HEK293T (cell line): ENCODE data around the gene ZNF334.

ENCODE experiments used
- CTCF ChIA-PET: fragments of 350-600 bp; formaldehyde crosslinking; extraction: SDS; loops from one replicate; lab custom pipeline; 2021; ENCODE audit warnings: antibody characterized with exemption, inconsistent platforms; lab: Yijun Ruan, JAX
- POLR2A ChIA-PET: fragments of 350-600 bp; formaldehyde crosslinking; extraction: SDS; loops from one replicate; lab custom pipeline; 2020; ENCODE audit warnings: antibody characterized with exemption, inconsistent platforms; lab: Yijun Ruan, JAX
- DNase-seq: peaks from one replicate; pipeline ENCODE4 v3.0.0; 2012; ENCODE audit warnings: mixed read lengths; ENCODE audit errors: extremely low spot score
- ARNT ChIP-seq: fragments of 450-650 bp; IDR thresholded peaks from 2 replicates; pipeline ENCODE4 v1.6.1; 2017; ENCODE audit warnings: mild to moderate bottlenecking
- BHLHE40 ChIP-seq: fragments of 450-650 bp; IDR thresholded peaks from 2 replicates; pipeline ENCODE4 v1.6.1; 2016; ENCODE audit warnings: mild to moderate bottlenecking, moderate library complexity, borderline replicate concordance
- CTBP1 ChIP-seq: fragments of 450-650 bp; IDR thresholded peaks from 2 replicates; pipeline ENCODE4 v1.6.1; 2016; ENCODE audit warnings: borderline replicate concordance
- ELF4 ChIP-seq: fragments of 450-650 bp; IDR thresholded peaks from 2 replicates; pipeline ENCODE4 v1.6.1; 2017; ENCODE audit warnings: antibody characterized with exemption
- FOXA1 ChIP-seq: fragments of 450-650 bp; IDR thresholded peaks from 2 replicates; pipeline ENCODE4 v1.6.1; 2016; ENCODE audit warnings: mild to moderate bottlenecking
- FOXK2 ChIP-seq: fragments of 450-650 bp; IDR thresholded peaks from 2 replicates; pipeline ENCODE4 v1.6.1; 2016; ENCODE audit warnings: mild to moderate bottlenecking
- FOXM1 ChIP-seq: fragments of 450-650 bp; IDR thresholded peaks from 2 replicates; pipeline ENCODE4 v1.6.1; 2017; ENCODE audit warnings: mild to moderate bottlenecking, borderline replicate concordance
- HDGF ChIP-seq: fragments of 450-650 bp; IDR thresholded peaks from 2 replicates; pipeline ENCODE4 v1.6.1; 2017; ENCODE audit warnings: antibody characterized with exemption, borderline replicate concordance
- L3MBTL2 ChIP-seq: fragments of 450-650 bp; conservative IDR thresholded peaks from 2 replicates; pipeline ENCODE4 v1.6.1; 2016; ENCODE audit warnings: mild to moderate bottlenecking
- LEF1 ChIP-seq: fragments of 450-650 bp; IDR thresholded peaks from 2 replicates; pipeline ENCODE4 v1.6.1; 2017; ENCODE audit warnings: mild to moderate bottlenecking, borderline replicate concordance
- NFRKB ChIP-seq: fragments of 450-650 bp; IDR thresholded peaks from 2 replicates; pipeline ENCODE4 v1.6.1; 2016; ENCODE audit warnings: mild to moderate bottlenecking, moderate library complexity
- SP1 ChIP-seq: fragments of 450-650 bp; IDR thresholded peaks from 2 replicates; pipeline ENCODE4 v1.6.1; 2017
- SUZ12 ChIP-seq: fragments of 450-650 bp; IDR thresholded peaks from 2 replicates; pipeline ENCODE4 v1.6.1; 2016; ENCODE audit warnings: mild to moderate bottlenecking
- TARDBP ChIP-seq: fragments of 450-650 bp; IDR thresholded peaks from 2 replicates; pipeline ENCODE4 v1.6.1; 2016
- ZNF384 ChIP-seq: fragments of 450-650 bp; IDR thresholded peaks from 2 replicates; pipeline ENCODE4 v1.6.1; 2016
- TF ChIP-seq, protein P1 (sequence below): fragments of 450-650 bp; IDR thresholded peaks from 2 replicates; pipeline ENCODE4 v1.6.1; 2016

Gene ZNF334

DNA sequence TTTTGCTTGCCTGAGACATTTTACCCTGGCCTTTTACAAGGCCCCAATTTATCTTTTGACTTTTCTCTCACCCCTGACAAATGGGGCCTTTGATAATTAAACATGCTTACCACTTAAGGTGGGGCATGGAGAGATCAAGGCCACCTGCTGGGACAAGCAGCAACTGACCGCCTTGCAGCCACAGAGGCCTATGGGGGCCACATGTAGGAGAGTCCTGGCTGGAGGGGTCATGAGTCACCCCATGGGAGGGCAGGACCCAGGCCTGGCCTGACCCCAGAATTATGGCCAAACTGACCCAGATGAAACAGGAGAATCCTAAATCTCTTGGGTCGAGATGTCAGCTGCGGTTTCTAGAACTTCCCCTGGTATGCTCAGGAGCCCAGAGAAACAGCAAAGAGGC, 45.6 kb upstream of the ZNF334 start:
- no peak for TF ChIP-seq LEF1
- no peak for TF ChIP-seq ZNF384
- TF ChIP-seq, protein P1, sequence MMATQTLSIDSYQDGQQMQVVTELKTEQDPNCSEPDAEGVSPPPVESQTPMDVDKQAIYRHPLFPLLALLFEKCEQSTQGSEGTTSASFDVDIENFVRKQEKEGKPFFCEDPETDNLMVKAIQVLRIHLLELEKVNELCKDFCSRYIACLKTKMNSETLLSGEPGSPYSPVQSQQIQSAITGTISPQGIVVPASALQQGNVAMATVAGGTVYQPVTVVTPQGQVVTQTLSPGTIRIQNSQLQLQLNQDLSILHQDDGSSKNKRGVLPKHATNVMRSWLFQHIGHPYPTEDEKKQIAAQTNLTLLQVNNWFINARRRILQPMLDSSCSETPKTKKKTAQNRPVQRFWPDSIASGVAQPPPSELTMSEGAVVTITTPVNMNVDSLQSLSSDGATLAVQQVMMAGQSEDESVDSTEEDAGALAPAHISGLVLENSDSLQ, result no peak
- TF ChIP-seq FOXK2, result no peak
- no peak for TF ChIP-seq ELF4
- no peak for TF ChIP-seq HDGF
- TF ChIP-seq SUZ12, result no peak
- no peak for TF ChIP-seq NFRKB
- TF ChIP-seq TARDBP, result no peak
- no peak for TF ChIP-seq FOXM1
- no peak for TF ChIP-seq CTBP1
- TF ChIP-seq SP1, result no peak
- no peak for TF ChIP-seq BHLHE40
- no peak for TF ChIP-seq FOXA1
- TF ChIP-seq ARNT, result no peak
- no peak for TF ChIP-seq L3MBTL2
- ChIA-PET CTCF (interaction anchor here (0.7 kb wide), 2 partner anchors 25 to 427 kb away, joined by 3 read pairs; no protein-coding TSS in a partner anchor), POLR2A (no interaction called here)
- DNase-seq, result no peak

DNA sequence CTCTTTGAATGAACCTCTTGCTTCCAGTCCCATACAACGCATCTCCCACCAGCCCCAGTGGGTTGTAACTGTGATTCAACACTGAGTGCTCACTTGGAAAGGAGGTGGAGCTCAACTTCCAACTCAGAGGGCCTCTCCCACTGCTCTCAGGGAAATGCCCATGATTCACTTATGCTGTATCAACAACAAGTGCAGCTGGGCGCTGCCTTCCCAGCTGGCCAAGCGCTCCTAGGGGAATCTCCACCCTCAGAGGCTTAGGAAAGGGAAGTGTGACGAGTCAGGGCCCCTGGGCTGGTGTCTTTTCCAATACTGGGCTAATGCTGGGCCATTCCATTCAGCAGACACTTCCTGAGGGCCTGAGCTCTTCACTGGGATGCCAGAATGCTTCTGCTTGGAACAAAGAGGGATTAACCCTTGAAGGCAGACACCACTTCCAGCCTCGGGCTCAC, 45.2 kb upstream of the ZNF334 start:
- POLR2A ChIA-PET, result no interaction called here
- CTCF ChIA-PET, result no interaction called here
- no peak for DNase-seq
- TF ChIP-seq L3MBTL2 (no peak), ARNT (no peak), TARDBP (no peak), FOXK2 (no peak), LEF1 (no peak), NFRKB (no peak)

DNA sequence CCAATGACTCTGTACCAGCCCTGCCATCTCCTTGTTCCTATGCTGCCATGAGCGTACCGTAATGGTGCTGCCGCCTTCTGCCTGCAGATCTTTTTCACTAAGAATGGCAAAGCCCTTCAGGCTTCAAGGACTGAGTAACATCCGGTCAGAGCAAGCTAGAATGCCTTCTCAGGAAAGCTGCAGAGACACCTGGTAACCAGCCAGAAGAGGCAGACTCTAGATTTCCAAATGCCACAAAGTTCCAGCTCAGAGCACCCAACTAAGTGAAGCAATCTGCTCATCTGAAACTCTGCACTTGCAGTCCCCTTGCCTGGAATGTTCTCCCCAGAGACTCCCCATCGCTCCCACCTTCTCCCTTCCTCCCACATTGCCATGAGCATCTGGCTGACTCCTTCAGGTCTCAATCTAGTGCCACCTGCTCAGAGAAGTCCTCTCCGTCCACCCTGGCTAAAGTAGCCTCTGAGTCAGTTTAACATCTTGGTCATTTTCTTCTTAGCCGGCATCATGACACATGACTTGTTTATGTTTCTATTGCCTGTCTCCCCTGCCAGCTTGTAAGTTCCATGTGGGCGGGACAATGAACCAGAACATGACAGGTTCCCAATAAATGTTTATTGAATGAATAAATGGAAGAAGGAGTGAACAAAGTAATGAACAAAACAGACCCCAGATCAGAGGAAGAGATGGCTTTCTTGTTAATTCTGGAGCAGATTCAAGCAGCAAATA, 44.0 kb upstream of the ZNF334 start:
- POLR2A ChIA-PET, result no interaction called here
- TF ChIP-seq HDGF (no peak), L3MBTL2 (no peak), ZNF384 (no peak), LEF1 (no peak)
- TF ChIP-seq, protein P1, result no peak
- DNase-seq, result no peak
- CTCF ChIA-PET, result no interaction called here

DNA sequence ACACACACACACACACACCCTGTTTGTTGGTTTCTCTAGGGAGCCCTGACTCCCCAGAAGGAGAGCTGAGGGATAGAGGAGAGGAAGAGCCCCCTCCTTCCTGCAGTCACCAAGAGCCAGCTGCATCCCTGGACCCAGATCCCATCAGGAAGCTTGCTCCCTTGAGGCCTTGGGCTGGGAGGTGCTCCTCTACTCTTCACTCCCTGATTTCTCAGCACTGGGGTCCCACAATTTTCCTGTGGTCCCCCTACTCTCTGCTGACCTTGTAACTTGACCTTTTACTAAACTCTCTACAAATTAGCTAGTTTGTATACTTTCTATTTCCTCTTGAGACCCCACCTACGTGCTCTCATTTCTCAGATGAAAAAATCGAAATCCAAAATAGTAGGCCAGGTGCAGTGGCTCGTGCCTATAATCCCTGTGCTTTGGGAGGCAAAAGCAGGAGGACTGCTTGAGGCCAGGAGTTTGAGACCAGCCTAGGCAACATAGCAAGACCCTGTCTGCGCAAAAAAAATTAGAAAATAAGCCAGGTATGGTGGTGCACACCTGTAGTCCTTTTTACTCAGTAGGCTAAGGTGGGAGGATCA, 42.1 kb upstream of the ZNF334 start:
- ChIA-PET CTCF (interaction anchor here (0.7 kb wide), 1 partner anchor 9 kb away, joined by 4 read pairs; no protein-coding TSS in a partner anchor), POLR2A (no interaction called here)
- DNase-seq, result no peak
- TF ChIP-seq HDGF (no peak), FOXK2 (no peak), ARNT (no peak), LEF1 (no peak), FOXA1 (no peak), FOXM1 (no peak), SUZ12 (no peak), TARDBP (no peak), SP1 (no peak), CTBP1 (no peak), ZNF384 (no peak), BHLHE40 (no peak), ELF4 (no peak), NFRKB (no peak), L3MBTL2 (no peak)
- TF ChIP-seq, protein P1, result no peak

DNA sequence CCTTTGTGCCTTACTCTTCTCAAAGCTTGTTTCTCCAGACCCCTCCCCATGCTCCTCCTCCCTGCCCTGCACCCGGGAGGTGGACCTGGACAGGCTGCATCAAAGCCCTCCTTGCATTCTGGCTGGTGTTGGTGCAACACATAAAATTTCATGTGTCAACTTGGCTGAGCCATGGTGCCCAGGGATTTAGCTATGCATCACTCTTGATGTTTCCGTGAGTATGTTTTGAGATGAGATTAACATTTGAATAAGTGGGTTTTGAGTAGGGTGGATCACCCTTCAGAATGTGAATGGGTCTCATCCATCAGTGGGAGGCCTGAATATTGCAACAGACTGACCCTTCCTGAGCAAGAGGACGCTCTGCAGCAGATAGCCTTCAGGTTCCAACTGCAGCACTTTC, 41.5 kb upstream of the ZNF334 start:
- POLR2A ChIA-PET, result no interaction called here
- CTCF ChIA-PET, result interaction anchor here (0.6 kb wide), 1 partner anchor 23 kb away, joined by 3 read pairs; no protein-coding TSS in a partner anchor
- TF ChIP-seq BHLHE40, result no peak
- TF ChIP-seq TARDBP, result no peak
- no peak for TF ChIP-seq ELF4
- TF ChIP-seq LEF1, result no peak
- TF ChIP-seq, protein P1, result no peak
- no peak for TF ChIP-seq FOXM1
- no peak for TF ChIP-seq NFRKB
- no peak for DNase-seq
